Renal cortex interstitium (tissue), 11 donors: ENCODE results near the gene DLGAP1. TPM values are rescaled to one million over a fixed set of nuclear protein-coding genes. Genes with fewer than 3 reads are reported as not detected.

Experiments
- DNase-seq, 11 donors: peaks; one replicate each; pipeline ENCODE4 v3.0.0-alpha.2; 2013; ENCODE audit warnings: low read depth in 9 of 11, low spot score in 4 of 11; ENCODE audit errors: extremely low read depth in 1 of 11
- polyA plus RNA-seq, 3 donors: library from polyadenylated mRNA; unstranded; fragments of 120-200 nt; gene quantifications; one replicate each; pipeline ENCODE4 v1.2.1, GENCODE V29; 2013; ENCODE audit not compliant: insufficient read length in 3 of 3

Gene DLGAP1
- polyA plus RNA-seq, 3 donors, result 4.6 to 6.1 (median 5.9) TPM

- no peak for DNase-seq
Observed at GRCh38 chr18:3984163-3984757, 470.8 kb downstream of the DLGAP1 start.

- no peak for DNase-seq
Observed at GRCh38 chr18:3983351-3983969, 471.6 kb downstream of the DLGAP1 start.

- DNase-seq, result no peak
Observed at GRCh38 chr18:3982541-3982940, 472.6 kb downstream of the DLGAP1 start.

GRCh38 chr18:3979024-3979423, 476.1 kb downstream of the DLGAP1 start:
- no peak for DNase-seq

GRCh38 chr18:3973191-3973850, 481.8 kb downstream of the DLGAP1 start:
- no peak for DNase-seq

- DNase-seq, result no peak
Observed at GRCh38 chr18:3972291-3972930, 482.7 kb downstream of the DLGAP1 start.

- DNase-seq, result no peak
Observed at GRCh38 chr18:3970929-3971328, 484.2 kb downstream of the DLGAP1 start.

GRCh38 chr18:3967359-3968180, 487.5 kb downstream of the DLGAP1 start:
- no peak for DNase-seq

- DNase-seq, result no peak
Observed at GRCh38 chr18:3966642-3967358, 488.3 kb downstream of the DLGAP1 start.

- DNase-seq, result no peak
Observed at GRCh38 chr18:3966246-3966641, 488.9 kb downstream of the DLGAP1 start.

GRCh38 chr18:3960977-3961376, 494.1 kb downstream of the DLGAP1 start:
- no peak for DNase-seq

- no peak for DNase-seq
Observed at GRCh38 chr18:3960142-3960541, 495.0 kb downstream of the DLGAP1 start.

GRCh38 chr18:3952031-3952430, 503.1 kb downstream of the DLGAP1 start:
- DNase-seq, result no peak

GRCh38 chr18:3950668-3951404, 504.3 kb downstream of the DLGAP1 start:
- DNase-seq, result no peak

GRCh38 chr18:3948958-3949357, 506.1 kb downstream of the DLGAP1 start:
- DNase-seq, result no peak

GRCh38 chr18:3947383-3947782, 507.7 kb downstream of the DLGAP1 start:
- no peak for DNase-seq

- no peak for DNase-seq
Observed at GRCh38 chr18:3935305-3935704, 519.8 kb downstream of the DLGAP1 start.

GRCh38 chr18:3932276-3932675, 522.8 kb downstream of the DLGAP1 start:
- DNase-seq, result no peak
